Measurements from ENCODE around the gene FGF5.

GRCh38 chr4:80225595-80225994 is 40.9 kb upstream of the FGF5 start:
- TF ChIP-seq CTCF (IDR thresholded peaks at IDR 0.05), result no peak
- no peak for TF ChIP-seq POLR2A (IDR thresholded peaks at IDR 0.05)
